ENCODE results near the gene WDR17. TPM values are rescaled to one million over a fixed set of nuclear protein-coding genes. Genes with fewer than 3 reads are reported as not detected.
A peak's percentile ranks its signal among the peaks of the same experiment; 100 is the strongest.

The WDR17 gene
- total and polyA plus RNA-seq, 2 of the 8 experiments (the other 6 are each of a cell fraction or from before 2014, with no cell fraction given) = 1.4 to 3.3 TPM

GRCh38 chr4:176066757-176067156 is 1.1 kb downstream of the WDR17 start:
- no peak overlapping the region for H2BK120ac ChIP-seq (replicated peaks; ENCODE audit: low read depth, low read length)
- H2BK15ac ChIP-seq (ENCODE audit: low read length) = no peak overlapping the region
- H4K20me1 ChIP-seq (replicated peaks in 1 of 2; ENCODE audit: control insufficient read depth in 1 of 2, insufficient read depth in 2 of 2, low read length in 2 of 2) = no peaks in the 10 kb centered on the region
- H3K14ac ChIP-seq (ENCODE audit: insufficient read length) = no peak overlapping the region
- H4K8ac ChIP-seq (ENCODE audit: extremely low read depth, insufficient read depth, low read length) = no peak overlapping the region
- H3K9ac ChIP-seq (replicated peaks in 1 of 4; ENCODE audit: extremely low read depth in 1 of 4, low read depth in 3 of 4, low read length in 3 of 4) = no peak overlapping the region
- H3K9me3 ChIP-seq (ENCODE audit: insufficient read depth in 2 of 2, low read depth in 1 of 2, low read length in 1 of 2) = no peaks in the 10 kb centered on the region
- no peak overlapping the region for H3K4ac ChIP-seq (replicated peaks; ENCODE audit: insufficient read length, low read depth, low read length)
- ChIA-PET CTCF (ENCODE audit: partially characterized antibody) (interaction anchor here (1.6 kb wide), 1 partner anchor 12 kb away, joined by 6 read pairs; no protein-coding TSS in a partner anchor), POLR2A (ENCODE audit: partially characterized antibody) (no interaction called here)
- H3K4me3 ChIP-seq (ENCODE audit: extremely low read depth in 1 of 4, insufficient read depth in 2 of 4, low read depth in 3 of 4, low read length in 4 of 4) = peak overlapping the region in 1 of 4 experiments; percentile 71; a peak in 2 of 8 replicates
- FAIRE-seq (no peak), DNase-seq (ENCODE audit: low read depth in 1 of 2, low spot score in 2 of 2) (no peak)
- H3K79me2 ChIP-seq (ENCODE audit: control insufficient read depth in 1 of 2, insufficient read depth in 2 of 2, low read length in 2 of 2) = no peaks in the 10 kb centered on the region
- no peak overlapping the region for H3K23ac ChIP-seq (ENCODE audit: insufficient read length)
- no peak overlapping the region for H2BK12ac ChIP-seq (ENCODE audit: low read depth, low read length)
- H2BK20ac ChIP-seq (ENCODE audit: low read length) = no peak overlapping the region
- no peak overlapping the region for H4K5ac ChIP-seq (ENCODE audit: insufficient read length, low read depth, low read length)
- no peak overlapping the region for H2AFZ ChIP-seq (ENCODE audit: low read length)
- H3K27ac ChIP-seq (ENCODE audit: low read depth, low read length) = no peak overlapping the region
- 88% methylated on average over 6 of the region's 6 CpGs; no CpG with 5 or more reads in 1 of the 2 experiments for WGBS, 2 experiments (ENCODE audit: extremely low coverage in 1 of 2, insufficient coverage in 1 of 2, insufficient read length in 1 of 2, insufficient replicate concordance in 2 of 2, low coverage in 1 of 2, low lambda C conversion rate in 2 of 2, missing lambda C conversion rate in 1 of 2)
- H3K23me2 ChIP-seq (ENCODE audit: low read depth, low read length) = peaks cover 4% of the 10 kb centered on the region
- H3K18ac ChIP-seq (ENCODE audit: extremely low read depth, low read length) = no peak overlapping the region
- H3K36me3 ChIP-seq (ENCODE audit: control insufficient read depth in 2 of 4, insufficient read depth in 4 of 4, low read length in 3 of 4) = no peaks in the 10 kb centered on the region
- no peak overlapping the region for H2AK5ac ChIP-seq (ENCODE audit: low read depth, low read length)
- peak overlapping the region; percentile 16 to 92; a peak in 3 of 4 replicates for H3K4me2 ChIP-seq (ENCODE audit: insufficient read depth in 1 of 2, low read depth in 2 of 2, low read length in 2 of 2)
- no peaks in the 10 kb centered on the region for H3K27me3 ChIP-seq (replicated peaks in 1 of 4; ENCODE audit: control insufficient read depth in 3 of 4, extremely low read depth in 1 of 4, insufficient read depth in 3 of 4, low read length in 3 of 4)
- no peak overlapping the region for H3K56ac ChIP-seq (replicated peaks; ENCODE audit: insufficient read length, low read depth, low read length)
- no peaks in the 10 kb centered on the region; a peak in 1 of 7 replicates for H3K4me1 ChIP-seq (replicated peaks in 1 of 4; ENCODE audit: control insufficient read depth in 3 of 4, insufficient read depth in 4 of 4, low read length in 3 of 4)
- no peak overlapping the region for H4K91ac ChIP-seq (replicated peaks; ENCODE audit: insufficient read length, low read length)
- H2BK5ac ChIP-seq (ENCODE audit: low read depth, low read length) = no peak overlapping the region
- H3K79me1 ChIP-seq (ENCODE audit: low read depth, low read length) = no peaks in the 10 kb centered on the region
- TF ChIP-seq GABPA (IDR thresholded peaks at IDR 0.05; ENCODE audit: borderline replicate concordance, insufficient read depth, low read length) = no peak
- no peak for TF ChIP-seq BCL11A (IDR thresholded peaks at IDR 0.05; ENCODE audit: low read depth in 2 of 2, low read length in 2 of 2)
- TF ChIP-seq MAFK (IDR thresholded peaks at IDR 0.05; ENCODE audit: low read depth, low read length) = no peak
- TF ChIP-seq CBX8 (IDR thresholded peaks at IDR 0.05; ENCODE audit: borderline replicate concordance, low read depth, low read length) = no peak
- TF ChIP-seq RXRA (IDR thresholded peaks at IDR 0.05; ENCODE audit: insufficient read depth, low read depth, low read length) = no peak
- TF ChIP-seq CHD1 (IDR thresholded peaks at IDR 0.05; ENCODE audit: low read depth, low read length) = no peak
- no peak for TF ChIP-seq POLR2AphosphoS5 (IDR thresholded peaks at IDR 0.05; ENCODE audit: low read depth, low read length)
- TF ChIP-seq SIN3A (conservative IDR thresholded peaks at IDR 0.05 in 1 of 2, IDR thresholded peaks at IDR 0.05 in 1 of 2; ENCODE audit: low read depth in 1 of 2, low read length in 2 of 2) = no peak
